HG03521 (cell line): ENCODE measurements around the gene MAP2K6.

Experiments used
- ATAC-seq: cut with Tn5 transposase; IDR thresholded peaks from one replicate; pipeline ENCODE4 v1.9.1; 2021; ENCODE audit warnings: mild to moderate bottlenecking, moderate library complexity; ENCODE audit not compliant: unreplicated experiment

Gene MAP2K6

DNA sequence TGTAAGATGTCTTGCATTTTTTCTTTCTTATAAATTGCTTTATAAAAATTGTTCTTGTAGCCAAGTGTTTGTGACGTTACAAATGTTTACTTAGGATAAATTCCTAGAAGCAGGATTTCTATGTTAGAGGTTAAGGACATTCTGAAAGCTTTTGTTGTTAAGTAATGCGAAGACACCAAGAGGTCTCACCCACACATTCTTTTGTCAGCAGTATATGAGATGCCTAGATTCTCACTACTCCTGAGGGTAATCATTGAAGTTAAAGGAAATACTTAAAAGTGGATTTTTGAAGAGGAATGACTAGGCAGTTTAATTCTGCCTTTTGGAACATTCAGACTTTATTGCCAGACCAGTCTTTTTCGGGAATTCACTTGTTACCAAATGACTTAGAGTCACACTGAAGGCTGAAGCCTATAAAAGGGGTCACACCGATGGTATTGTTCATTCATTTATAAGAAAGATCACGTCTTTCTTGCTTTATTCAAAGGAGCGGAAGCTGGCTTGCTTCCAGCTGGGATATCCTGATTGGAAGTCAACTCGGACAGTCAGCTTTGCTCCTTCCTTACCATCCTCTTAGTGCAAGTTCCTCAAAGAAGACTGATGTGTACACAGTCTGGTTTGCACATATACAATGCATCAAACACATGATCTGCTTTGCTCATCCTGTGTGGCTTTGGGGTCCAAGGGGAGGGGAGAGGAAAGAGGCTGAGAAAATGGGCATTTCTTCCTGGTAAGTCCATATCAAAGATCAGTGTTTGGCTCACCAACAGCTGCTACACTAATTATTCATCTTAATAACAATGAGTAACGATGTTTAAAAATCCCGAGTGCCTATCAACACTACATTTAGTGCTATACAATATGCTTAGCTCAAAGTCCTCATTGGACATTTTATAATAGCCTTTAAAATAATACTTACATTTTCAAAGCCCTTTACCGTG lies 160.0 kb downstream of the MAP2K6 start:
- ATAC-seq: no peak

DNA sequence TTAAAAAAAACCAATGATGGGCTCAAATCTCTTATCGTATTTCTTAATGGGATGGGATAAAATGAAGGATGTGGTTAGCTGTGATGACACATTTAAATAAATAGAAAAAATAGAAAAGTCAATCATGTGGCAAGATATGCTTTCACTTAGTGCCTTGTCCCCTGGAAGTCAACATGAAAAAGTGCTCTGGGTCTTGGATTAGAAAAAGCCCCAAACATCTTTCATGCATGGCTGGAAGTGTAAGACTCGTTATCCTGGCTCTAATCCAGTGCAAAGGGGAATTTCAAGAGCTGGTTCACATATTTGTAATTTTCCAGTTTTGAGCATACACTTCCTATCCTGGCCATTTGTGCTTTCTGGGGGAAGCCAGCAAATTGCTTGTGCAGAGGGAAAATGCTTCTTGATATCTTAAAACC lies 160.9 kb downstream of the MAP2K6 start:
- ATAC-seq: no peak

DNA sequence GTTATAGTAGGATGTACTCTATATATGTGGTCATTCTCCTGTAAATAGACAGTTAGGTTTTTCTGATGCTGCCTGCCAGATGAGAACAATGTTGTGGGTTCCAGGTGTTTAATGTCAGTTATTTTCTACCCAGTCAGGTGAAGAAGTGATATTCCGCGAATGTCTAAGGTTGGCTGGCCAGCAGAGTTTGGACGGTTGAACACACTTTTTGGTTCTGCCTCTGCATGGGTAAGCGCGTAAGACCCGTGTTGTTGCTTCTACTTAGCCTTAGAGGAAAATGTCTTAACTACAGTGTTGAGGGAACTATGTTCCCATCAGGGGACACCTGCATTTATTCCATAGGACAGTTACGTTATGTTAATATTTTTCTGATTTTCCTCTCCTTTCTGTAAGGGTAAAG lies 162.6 kb downstream of the MAP2K6 start:
- no peak for ATAC-seq

DNA sequence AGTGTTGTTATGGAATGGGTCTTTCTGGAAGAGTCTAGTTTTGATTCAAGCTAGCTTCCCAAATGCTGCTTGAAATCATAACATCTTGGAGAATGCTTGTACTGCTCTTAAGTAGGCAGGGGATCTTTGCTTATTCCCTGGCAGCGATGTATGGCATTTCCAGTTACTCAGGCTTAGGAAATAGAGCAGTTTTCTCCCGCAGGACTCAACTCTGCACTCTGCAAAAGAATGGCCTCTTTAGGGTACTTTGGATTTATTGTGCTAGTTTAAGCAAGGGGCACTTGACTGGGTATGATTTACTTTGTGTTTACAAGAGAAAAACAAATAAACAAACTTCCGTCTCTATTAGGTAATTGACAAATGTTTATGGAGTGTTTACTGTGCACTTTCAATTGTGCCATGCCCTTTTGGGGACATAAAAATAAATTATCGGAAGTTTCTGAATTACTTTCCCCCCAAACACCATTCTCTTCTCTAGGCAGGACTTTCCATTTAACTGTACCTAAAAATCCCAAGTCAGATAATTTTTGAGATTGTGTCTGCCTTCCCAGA lies 164.0 kb downstream of the MAP2K6 start:
- ATAC-seq: no peak

DNA sequence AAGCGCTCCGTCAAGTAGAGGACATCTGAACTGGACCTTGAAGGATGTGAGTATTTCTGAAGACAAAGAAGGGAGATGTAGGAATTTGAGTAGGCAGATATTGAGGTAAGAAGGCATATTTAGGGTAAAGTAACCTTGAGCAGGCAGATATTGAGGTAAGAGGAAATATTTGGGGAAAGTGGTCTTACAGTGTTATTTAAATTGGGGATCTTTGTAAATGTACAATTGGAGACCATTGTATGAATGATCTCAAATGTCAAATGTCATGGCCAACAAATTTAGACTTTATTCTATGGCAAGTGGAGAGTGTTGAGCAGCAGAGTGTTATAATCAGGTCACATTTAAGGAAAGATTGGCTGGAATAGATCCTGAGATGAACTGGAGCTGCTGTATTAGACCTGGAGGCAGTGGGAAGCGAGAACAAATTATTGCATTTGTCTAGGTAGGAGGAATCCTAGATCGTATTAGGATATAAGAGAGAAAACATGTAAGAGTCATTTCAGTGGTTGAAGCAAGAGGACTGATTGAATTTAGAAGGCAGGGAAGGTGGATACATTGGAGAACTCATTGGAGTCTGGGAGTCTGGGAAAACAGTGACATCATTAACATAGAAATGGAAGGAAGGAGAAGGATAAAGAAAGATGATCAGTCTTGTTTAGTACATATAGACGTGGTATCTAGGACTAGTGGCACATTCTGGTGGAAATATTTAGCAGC lies 165.6 kb downstream of the MAP2K6 start:
- no peak for ATAC-seq

DNA sequence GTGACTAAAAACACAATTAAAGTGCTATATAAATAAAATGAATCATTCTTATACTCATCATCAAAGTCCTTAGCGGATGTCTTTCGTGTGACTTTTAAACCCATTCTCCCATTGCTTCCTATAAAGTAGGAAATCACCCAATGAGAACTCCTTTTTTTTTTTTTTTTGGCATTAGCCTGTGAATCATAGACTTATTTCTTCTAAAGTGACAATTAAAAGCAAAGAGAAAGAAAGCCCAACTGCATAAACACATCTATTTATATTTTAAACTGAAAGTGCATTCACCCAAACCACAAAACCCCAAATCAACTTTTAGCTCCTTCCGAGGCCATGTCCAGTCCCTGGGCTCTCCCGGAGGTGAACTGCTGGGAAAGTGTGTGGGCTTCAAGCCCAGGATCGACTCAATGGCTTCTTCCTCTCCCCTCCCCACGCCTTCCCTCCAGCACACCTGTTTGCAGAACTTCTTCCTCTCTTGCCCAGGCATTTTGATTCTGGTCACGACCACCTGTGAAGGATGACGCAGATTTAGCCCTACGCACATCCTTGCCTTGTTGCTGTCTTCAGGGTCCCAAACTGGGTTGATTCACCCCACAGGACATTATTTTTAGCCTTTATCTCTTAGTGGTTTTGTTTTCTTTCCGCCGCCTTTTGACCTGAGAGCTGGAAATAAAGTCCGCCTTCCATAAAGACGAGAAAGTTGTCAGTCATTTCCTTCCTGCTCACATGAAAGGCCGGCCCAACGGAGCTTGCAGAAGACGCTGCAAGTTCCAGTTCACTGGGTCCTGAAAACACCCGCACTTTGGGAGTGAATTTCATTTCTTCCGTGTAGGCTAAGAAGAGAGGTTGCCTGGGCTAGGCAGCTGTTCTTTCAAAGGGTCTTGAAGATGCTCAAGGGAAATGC lies 166.8 kb downstream of the MAP2K6 start:
- peak; percentile 72 for ATAC-seq

DNA sequence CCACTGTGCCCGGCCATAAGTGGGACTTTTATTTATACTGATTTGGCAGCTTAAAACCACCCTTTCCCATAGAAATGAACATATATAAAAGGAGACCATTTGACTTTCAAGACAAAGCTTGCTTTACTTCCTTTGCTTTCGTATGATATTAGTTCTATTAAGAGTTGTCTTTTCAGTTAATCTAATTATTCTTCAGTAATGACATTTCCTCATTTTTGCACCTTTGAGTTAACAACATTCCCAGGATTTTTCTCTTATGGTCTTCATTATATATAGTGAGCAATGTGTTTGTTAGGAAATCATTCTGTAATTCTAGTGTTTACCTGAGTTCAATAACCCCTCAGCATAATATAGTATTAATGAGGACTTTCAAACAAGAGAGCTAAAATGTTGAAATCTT lies 173.8 kb downstream of the MAP2K6 start:
- no peak for ATAC-seq

DNA sequence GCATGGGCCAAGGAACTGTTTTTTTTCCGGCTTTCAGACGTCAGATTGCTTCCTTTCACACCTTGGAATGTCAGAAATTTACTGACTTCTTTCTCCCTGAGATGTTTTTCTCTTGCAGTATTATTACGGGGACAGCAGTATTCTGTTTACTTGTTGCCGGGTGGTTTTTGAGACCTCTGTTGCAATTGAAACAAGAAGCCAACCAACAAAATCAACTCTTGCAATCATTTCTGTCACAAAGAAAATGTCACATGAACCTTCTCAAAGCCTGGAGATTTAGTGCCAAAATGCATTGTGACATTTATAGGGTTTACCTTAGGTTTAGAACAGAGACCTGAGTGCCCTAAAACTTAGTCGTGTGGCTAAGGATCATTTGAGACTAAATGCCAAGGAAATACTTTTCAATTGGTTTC lies 174.3 kb downstream of the MAP2K6 start:
- no peak for ATAC-seq

DNA sequence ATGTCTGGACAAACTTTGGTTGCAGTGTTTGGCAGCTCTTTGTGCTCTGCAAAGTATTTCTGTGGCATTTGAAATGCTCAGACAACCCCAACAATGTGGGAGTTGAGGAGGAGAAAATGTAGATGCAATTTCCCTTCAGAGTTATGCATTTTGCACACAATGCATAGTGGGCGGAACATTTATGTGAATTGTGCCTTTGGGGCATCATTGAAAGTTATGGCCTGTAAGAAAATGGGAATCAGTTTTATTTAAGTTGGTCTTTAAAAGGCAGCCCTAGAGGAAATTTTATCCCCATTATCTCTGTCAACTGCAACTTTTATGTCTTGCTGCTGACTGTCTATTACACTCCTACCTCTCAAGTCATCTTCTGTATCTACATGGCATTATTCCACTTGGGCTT lies 176.2 kb downstream of the MAP2K6 start:
- no peak for ATAC-seq

DNA sequence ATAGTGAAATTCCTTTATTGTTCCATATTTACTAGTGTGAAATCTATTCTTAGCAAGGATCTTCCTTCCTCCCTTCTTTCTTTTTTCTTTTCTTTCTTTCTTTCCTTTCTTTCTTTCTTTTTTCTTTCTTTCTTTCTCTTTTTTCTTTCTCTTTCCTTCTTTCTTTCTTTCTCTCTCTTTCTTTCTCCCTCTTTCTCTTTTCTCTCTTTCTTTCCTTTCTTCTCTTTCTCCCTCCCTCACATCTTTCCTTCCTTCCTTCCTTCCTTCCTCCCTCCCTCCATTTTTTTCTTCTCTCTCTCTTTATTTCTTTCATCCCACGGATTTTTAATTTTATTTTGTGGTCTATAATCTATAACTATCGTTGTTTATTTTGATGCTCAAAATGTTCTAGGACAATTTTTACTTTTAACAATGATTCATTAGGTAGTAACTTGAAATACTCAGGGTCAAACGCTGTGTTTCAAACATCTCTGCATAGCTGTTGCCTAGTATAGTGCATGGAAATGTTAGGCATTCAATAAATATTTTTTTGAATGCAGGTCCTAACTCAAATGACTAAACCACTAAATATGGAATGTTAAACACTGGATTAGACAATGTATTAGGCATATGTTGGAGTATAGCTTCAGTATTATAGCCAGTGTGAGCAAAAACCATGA lies 178.3 kb downstream of the MAP2K6 start:
- ATAC-seq: no peak

DNA sequence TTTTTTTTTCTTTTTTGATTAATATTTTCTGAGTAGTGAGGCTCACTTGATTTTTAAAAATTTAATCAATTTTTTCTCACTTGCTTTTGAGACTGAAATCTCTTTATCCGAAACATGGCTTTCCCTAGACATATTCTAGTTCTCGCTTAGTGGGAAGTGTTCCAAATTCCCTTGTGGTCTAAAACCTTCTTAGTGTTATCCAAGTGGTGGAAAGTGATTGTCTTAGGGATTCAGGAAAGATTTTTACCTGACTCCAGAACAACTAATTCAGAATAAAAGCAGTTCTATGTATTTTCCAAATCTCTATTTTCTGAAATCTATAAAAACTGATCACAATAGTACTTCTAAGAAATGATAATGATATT lies 178.8 kb downstream of the MAP2K6 start:
- ATAC-seq: no peak

DNA sequence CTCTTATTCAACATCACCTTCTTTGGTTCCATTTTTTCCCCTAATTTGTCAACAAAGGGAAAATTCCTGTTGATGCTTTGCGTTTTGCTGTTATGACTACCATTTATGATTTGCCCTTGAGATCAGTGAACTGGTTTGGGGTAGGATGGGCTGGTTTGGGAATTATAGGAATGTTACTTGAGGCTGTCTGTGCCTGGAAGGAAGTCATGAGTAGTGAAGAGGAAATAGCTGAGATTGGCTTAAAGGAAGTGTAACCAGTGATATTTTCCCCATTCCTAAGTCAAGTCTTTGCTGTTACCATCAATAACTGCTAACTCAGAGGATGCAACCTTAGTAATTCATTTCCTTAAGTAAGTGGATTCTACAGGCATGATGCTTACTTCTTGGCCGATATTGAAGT lies 179.2 kb downstream of the MAP2K6 start:
- no peak for ATAC-seq

DNA sequence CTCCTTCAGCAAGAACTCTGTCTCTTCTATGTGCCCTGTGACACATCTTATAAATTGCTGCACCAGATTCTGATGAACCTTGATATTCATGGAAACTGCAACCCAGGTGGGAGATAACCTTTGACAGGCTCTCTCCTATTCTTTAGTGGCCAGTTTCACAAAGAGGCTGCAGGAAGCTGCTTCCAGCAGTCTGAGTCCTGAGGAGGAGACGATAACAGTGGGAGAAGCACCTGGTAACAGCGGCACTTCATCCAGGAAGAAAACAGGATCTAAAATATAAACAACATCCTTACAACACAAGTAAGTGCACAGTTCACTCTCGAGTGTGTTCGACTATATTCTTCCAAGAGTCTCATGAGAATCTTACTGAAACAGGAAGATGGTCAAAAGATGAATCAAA lies 180.1 kb downstream of the MAP2K6 start:
- ATAC-seq: no peak

DNA sequence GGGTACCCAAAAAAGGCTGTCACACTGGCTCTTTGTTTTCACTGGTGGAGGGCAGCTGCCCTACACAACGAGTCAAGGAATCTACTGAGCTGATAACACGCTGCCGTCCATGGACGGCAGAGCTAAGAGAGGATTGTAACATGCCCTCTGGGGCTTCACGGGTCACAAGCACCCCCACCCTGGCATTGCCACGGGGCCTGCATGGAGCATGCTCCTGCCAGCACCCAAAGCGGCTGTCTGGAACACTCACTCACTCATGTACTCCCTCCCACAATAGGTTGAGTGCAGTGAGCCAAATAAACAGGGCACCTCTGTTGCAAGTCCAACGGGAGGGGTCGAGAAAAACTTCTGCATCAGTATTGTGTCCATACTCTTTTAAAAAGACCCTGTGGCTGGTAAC lies 181.6 kb downstream of the MAP2K6 start:
- ATAC-seq: no peak

DNA sequence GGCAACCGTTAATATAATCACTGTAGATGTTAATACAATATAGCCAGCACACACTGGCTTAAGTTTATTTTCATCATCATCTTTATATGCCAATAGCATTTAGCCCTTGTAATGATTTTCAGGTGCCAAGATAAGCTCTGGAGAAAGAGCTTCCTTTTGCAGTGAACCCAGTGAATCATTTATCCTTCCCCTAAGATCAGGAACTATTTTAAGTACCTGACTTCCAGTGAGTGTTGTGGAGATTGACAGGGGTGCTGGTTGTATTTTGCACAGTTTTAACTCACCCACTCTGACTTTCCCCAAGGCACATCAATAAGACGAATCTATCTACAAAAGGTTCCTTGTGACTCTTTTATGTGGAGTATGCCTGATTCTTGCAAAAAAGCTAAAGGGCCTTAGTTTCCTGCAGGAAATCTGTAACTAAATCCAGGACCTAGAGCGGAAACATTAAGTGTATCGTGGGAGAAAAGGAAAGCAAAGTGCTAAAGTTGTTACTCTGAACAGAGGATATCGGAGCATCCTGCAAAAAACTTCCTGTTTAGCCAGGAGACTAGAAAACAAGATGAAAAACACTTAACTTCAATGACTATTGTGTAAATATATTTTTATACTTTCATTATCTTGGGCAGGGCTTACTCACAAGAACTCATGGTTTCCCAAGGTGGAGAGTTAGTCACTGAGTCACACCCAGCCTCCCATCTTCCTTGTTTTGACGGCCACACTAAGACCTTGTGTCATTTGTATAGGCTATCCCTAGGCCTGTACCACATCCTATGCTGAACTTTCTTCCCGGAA lies 183.6 kb downstream of the MAP2K6 start:
- ATAC-seq: no peak

DNA sequence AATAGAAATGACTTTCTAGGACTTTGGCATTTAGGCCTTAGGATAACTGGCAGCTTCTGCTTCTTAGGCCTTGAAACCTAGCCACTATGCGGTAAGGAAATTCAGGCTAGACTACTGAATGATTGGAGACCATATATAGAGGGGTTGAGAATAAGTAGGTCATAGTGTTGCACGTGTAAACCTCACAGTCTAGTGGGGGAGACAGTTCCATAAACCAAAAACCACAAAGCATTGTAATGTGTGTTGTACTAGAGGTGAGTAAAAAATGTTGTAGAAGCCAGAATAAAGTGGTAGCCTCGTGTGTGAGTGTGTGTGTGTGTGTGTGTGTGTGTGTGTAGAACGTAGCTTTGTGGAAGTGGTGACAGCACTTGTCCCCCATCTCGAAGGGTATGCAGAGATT lies 188.5 kb downstream of the MAP2K6 start:
- no peak for ATAC-seq
